ENCODE results near the gene CMPK2.

Gene CMPK2

GRCh38 chr2:6841537-6842287, 24.0 kb downstream of the CMPK2 start:
- DNase-seq: no peak

- no peak for DNase-seq
These were observed 26.9 kb downstream of the CMPK2 start for GRCh38 chr2:6838673-6839319.

GRCh38 chr2:6835467-6835866, 30.2 kb downstream of the CMPK2 start:
- DNase-seq: no peak

- no peak for DNase-seq
These were observed 31.5 kb downstream of the CMPK2 start for GRCh38 chr2:6834163-6834562.

- no peak for DNase-seq
These were observed 32.5 kb downstream of the CMPK2 start for GRCh38 chr2:6833300-6833604.

GRCh38 chr2:6832596-6833299, 33.0 kb downstream of the CMPK2 start:
- DNase-seq: no peak

- no peak for DNase-seq
These were observed 34.5 kb downstream of the CMPK2 start for GRCh38 chr2:6831229-6831628.

GRCh38 chr2:6828299-6828584, 37.5 kb downstream of the CMPK2 start:
- no peak for DNase-seq

GRCh38 chr2:6827566-6828298, 38.0 kb downstream of the CMPK2 start:
- DNase-seq: no peak

- DNase-seq: no peak
These were observed 39.4 kb downstream of the CMPK2 start for GRCh38 chr2:6826081-6826913.

GRCh38 chr2:6824962-6825361, 40.7 kb downstream of the CMPK2 start:
- no peak for DNase-seq

GRCh38 chr2:6823111-6823510, 42.6 kb downstream of the CMPK2 start:
- DNase-seq: no peak

GRCh38 chr2:6822406-6822805, 43.3 kb downstream of the CMPK2 start:
- no peak for DNase-seq

GRCh38 chr2:6820903-6821584, 44.7 kb downstream of the CMPK2 start:
- no peak for DNase-seq

- no peak for DNase-seq
These were observed 45.5 kb downstream of the CMPK2 start for GRCh38 chr2:6820236-6820635.

GRCh38 chr2:6819668-6820067, 46.0 kb downstream of the CMPK2 start:
- DNase-seq: no peak

- no peak for DNase-seq
These were observed 47.7 kb downstream of the CMPK2 start for GRCh38 chr2:6818012-6818411.

- DNase-seq: no peak
These were observed 50.8 kb downstream of the CMPK2 start for GRCh38 chr2:6814869-6815268.

- DNase-seq: no peak
These were observed 51.4 kb downstream of the CMPK2 start for GRCh38 chr2:6814312-6814711.

GRCh38 chr2:6813573-6813972, 52.1 kb downstream of the CMPK2 start:
- DNase-seq: no peak

GRCh38 chr2:6812857-6813530, 52.7 kb downstream of the CMPK2 start:
- no peak for DNase-seq

- DNase-seq: no peak
These were observed 54.7 kb downstream of the CMPK2 start for GRCh38 chr2:6810961-6811360.

Data from right forelimb (tissue), 1 donor.